T-cell (primary cell): ENCODE results near the gene AFF4. TPM values are rescaled to one million over a fixed set of nuclear protein-coding genes. Genes with fewer than 3 reads are reported as not detected.

ENCODE experiments used
- ATAC-seq, 4 experiments: fragments of 200-7000 bp in 3 of 4; fragments of 150-1000 bp in 1 of 4; cut with Tn5 transposase; replicated peaks in 1 of 4; 1 replicate in 3 of 4; 2 replicates in 1 of 4; pipeline ENCODE4 v1.10.0; 2021; ENCODE audit warnings: moderate library complexity in 3 of 4, mild to moderate bottlenecking in 2 of 4, moderate number of reproducible peaks in 1 of 4
- CTCF ChIA-PET, 2 donors: fragments of 300-600 bp; sonication (Branson Sonifier 250); formaldehyde crosslinking; loops; one replicate each; lab custom pipeline; 2022; ENCODE audit warnings: antibody characterized with exemption in 2 of 2; lab: Charles Lee
- POLR2A ChIA-PET, 2 donors: fragments of 300-600 bp; sonication (Branson Sonifier 250); formaldehyde crosslinking; loops; one replicate each; lab custom pipeline; 2022; ENCODE audit warnings: antibody characterized with exemption in 2 of 2; lab: Charles Lee
- DNase-seq, 35 experiments: peaks; one replicate each; pipeline versions ENCODE4 v3.0.0 to v3.0.0-alpha.2; 2013 to 2023
- H3K27ac ChIP-seq: one replicate; pipeline ENCODE4 v1.5.1; 2013; ENCODE audit warnings: low read length
- H3K27me3 ChIP-seq, 2 experiments: replicated peaks in 1 of 2; 1 replicate in 1 of 2; 2 replicates in 1 of 2; pipeline versions ENCODE4 v1.6.1 to v1.7.0; 2013; ENCODE audit warnings: low read length in 1 of 2, mixed read lengths in 1 of 2; ENCODE audit not compliant: control insufficient read depth in 2 of 2, insufficient read depth in 2 of 2; ENCODE audit errors: extremely low read depth in 1 of 2
- H3K36me3 ChIP-seq, 2 donors: 1 replicate in 1 of 2; 2 replicates in 1 of 2; pipeline versions ENCODE4 v1.6.1 to v1.7.0; 2013; ENCODE audit warnings: low read length in 1 of 2; ENCODE audit not compliant: control insufficient read depth in 2 of 2, insufficient read depth in 1 of 2; ENCODE audit errors: extremely low read depth in 1 of 2
- H3K4me1 ChIP-seq, 2 experiments: 1 replicate in 1 of 2; 2 replicates in 1 of 2; pipeline versions ENCODE4 v1.6.1 to v1.7.0; 2013; ENCODE audit warnings: low read length in 2 of 2, mixed read lengths in 1 of 2; ENCODE audit not compliant: insufficient read depth in 2 of 2, control insufficient read depth in 1 of 2; ENCODE audit errors: extremely low read depth in 1 of 2
- H3K4me3 ChIP-seq, 2 donors: 1 replicate in 1 of 2; 2 replicates in 1 of 2; pipeline versions ENCODE4 v1.5.1 to v1.7.0; 2013; ENCODE audit warnings: mild to moderate bottlenecking in 2 of 2, low read length in 1 of 2, moderate library complexity in 1 of 2; ENCODE audit not compliant: control insufficient read depth in 1 of 2; ENCODE audit errors: extremely low read depth in 1 of 2
- H3K9me3 ChIP-seq: 2 replicates; pipeline ENCODE4 v1.7.0; 2013
- H3K27ac Mint-ChIP-seq, 2 donors: one replicate each; pipeline ENCODE4 v1.8.0; 2020 to 2021; ENCODE audit warnings: mild to moderate bottlenecking in 2 of 2, mixed read lengths in 2 of 2
- H3K27me3 Mint-ChIP-seq, 2 donors: one replicate each; pipeline ENCODE4 v1.8.0; 2021 to 2022; ENCODE audit warnings: mixed read lengths in 2 of 2
- H3K36me3 Mint-ChIP-seq: one replicate; pipeline ENCODE4 v1.8.0; 2021; ENCODE audit warnings: mixed read lengths
- H3K4me1 Mint-ChIP-seq, 3 donors: one replicate each; pipeline ENCODE4 v1.8.0; 2020 to 2022; ENCODE audit warnings: mixed read lengths in 3 of 3, mild to moderate bottlenecking in 1 of 3
- H3K4me3 Mint-ChIP-seq, 3 donors: one replicate each; pipeline ENCODE4 v1.8.0; 2020 to 2022; ENCODE audit warnings: mild to moderate bottlenecking in 3 of 3, mixed read lengths in 3 of 3, moderate library complexity in 3 of 3
- H3K9me3 Mint-ChIP-seq, 3 donors: one replicate each; pipeline ENCODE4 v1.8.0; 2020 to 2022; ENCODE audit warnings: mixed read lengths in 3 of 3
- WGBS: methylation state at CpG from one replicate; pipeline ENCODE4 v1.1.5; 2013; ENCODE audit warnings: missing lambda C conversion rate; ENCODE audit not compliant: insufficient coverage; 5-methylcytosine and 5-hydroxymethylcytosine counted together
- total RNA-seq, 35 experiments: library from RNA in 6 of 35; stranded (reverse) in 6 of 35; fragments of 120-200 nt in 1 of 35; gene quantifications; one replicate each; pipeline versions ENCODE4 v1.2.1 to v1.2.4 and lab custom pipeline; 2013 to 2026

The AFF4 gene
- total RNA-seq, 5 donors from 2014 or later (not counting 1 experiment from before 2014, with no cell fraction given): 44.2 to 74.1 (median 53.0) TPM

DNA sequence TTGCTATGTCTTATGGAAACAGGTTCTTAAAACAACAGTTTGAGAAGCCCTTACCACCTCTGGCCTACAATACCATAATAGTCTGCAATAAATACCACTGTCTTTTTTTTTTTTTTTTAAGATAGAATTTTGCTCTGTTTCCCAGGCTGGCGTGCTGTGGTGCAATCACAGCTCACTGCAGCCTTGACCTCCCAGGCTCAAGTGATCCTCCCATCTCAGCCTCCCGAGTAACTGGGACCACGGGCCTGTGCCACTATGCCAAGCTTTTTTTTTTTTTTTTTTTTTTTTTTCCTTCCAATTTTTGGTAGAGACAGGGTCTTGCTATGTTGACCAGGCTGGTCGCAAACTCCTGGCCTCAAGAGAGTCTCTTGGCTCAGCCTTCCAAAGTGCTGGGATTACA is 37.0 kb downstream of the AFF4 start:
- CTCF ChIA-PET: interaction anchor here (0.6 kb wide), 2 partner anchors 10 to 171 kb away, joined by 4 to 5 read pairs; no protein-coding TSS in a partner anchor
- ATAC-seq (no peak), DNase-seq (no peak)
- Histone ChIP-seq H3K27me3 (no peaks in the 10 kb centered on the region), H3K36me3 (peaks cover 10 to 52% of the 10 kb centered on the region in 2 donors), H3K4me1 (no peaks in the 10 kb centered on the region), H3K27ac (no peak overlapping the region), H3K4me3 (no peak overlapping the region), H3K9me3 (no peaks in the 10 kb centered on the region)
- Mint-ChIP-seq H3K36me3 (peaks cover 63% of the 10 kb centered on the region), H3K9me3 (no peaks in the 10 kb centered on the region), H3K4me1 (peaks cover 16 to 29% (median 17%) of the 10 kb centered on the region in 3 donors), H3K27me3 (no peaks in the 10 kb centered on the region), H3K4me3 (no peak overlapping the region), H3K27ac (no peak overlapping the region)
- no CpG with 5 or more reads among the region's 4 CpGs for WGBS
- POLR2A ChIA-PET: interaction anchor here (0.6 to 0.7 kb wide), 4 partner anchors 15 to 1389 kb away, joined by 5 to 17 read pairs (median 5); partner anchors contain the start of gene AFF4 (in 1 of the 2)

DNA sequence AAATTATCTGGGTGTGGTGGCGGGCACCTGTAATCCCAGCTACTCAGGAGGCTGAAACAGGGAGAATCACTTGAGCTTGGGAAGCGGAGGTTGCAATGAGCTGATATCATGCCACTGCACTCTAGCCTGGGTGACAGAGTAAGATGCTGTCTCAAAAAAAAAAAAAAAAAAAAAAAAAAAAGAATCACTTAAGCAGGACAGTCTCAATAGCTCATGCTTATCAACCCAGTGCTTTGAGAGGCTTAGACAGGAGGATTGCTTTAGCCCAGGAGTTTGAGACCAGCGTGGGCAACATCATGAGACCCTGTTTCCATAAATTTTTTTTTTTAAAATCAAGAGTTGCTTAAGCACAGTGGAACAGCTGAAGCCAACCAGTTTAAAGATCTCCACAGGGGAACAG is 47.3 kb downstream of the AFF4 start:
- CTCF ChIA-PET: interaction anchor here (0.6 kb wide), 4 partner anchors 11 to 529 kb away, joined by 4 to 9 read pairs (median 6); no protein-coding TSS in a partner anchor
- POLR2A ChIA-PET: interaction anchor here in 1 of 2 donors (0.5 kb wide), 1 partner anchor 23 kb away, joined by 3 read pairs; no protein-coding TSS in a partner anchor
- Mint-ChIP-seq H3K27ac (no peak overlapping the region), H3K9me3 (no peaks in the 10 kb centered on the region), H3K27me3 (no peaks in the 10 kb centered on the region), H3K36me3 (peaks cover 30% of the 10 kb centered on the region), H3K4me1 (peaks cover 10 to 11% (median 10%) of the 10 kb centered on the region in 3 donors), H3K4me3 (no peak overlapping the region)
- Histone ChIP-seq H3K4me1 (no peaks in the 10 kb centered on the region), H3K27ac (no peak overlapping the region), H3K4me3 (no peak overlapping the region), H3K36me3 (peaks cover 0 to 54% of the 10 kb centered on the region in 2 donors), H3K27me3 (no peaks in the 10 kb centered on the region), H3K9me3 (no peaks in the 10 kb centered on the region)
- ATAC-seq (no peak), DNase-seq (no peak)
- 100% methylated on average over 1 of the region's 3 CpGs for WGBS

GRCh38 chr5:132915681-132916080 is 47.8 kb downstream of the AFF4 start:
- Histone ChIP-seq H3K9me3 (no peaks in the 10 kb centered on the region), H3K36me3 (peaks cover 0 to 55% of the 10 kb centered on the region in 2 donors), H3K27me3 (no peaks in the 10 kb centered on the region), H3K4me1 (no peaks in the 10 kb centered on the region), H3K4me3 (no peak overlapping the region), H3K27ac (no peak overlapping the region)
- CTCF ChIA-PET: interaction anchor here in 1 of 2 donors (0.6 kb wide), 1 partner anchor 11 kb away, joined by 9 read pairs; no protein-coding TSS in a partner anchor
- POLR2A ChIA-PET: interaction anchor here in 1 of 2 donors (0.5 kb wide), 1 partner anchor 24 kb away, joined by 3 read pairs; no protein-coding TSS in a partner anchor
- no peak for ATAC-seq
- 100% methylated on average over 1 of the region's 5 CpGs for WGBS
- H3K27me3 Mint-ChIP-seq: no peaks in the 10 kb centered on the region
- H3K9me3 Mint-ChIP-seq: no peaks in the 10 kb centered on the region
- H3K4me1 Mint-ChIP-seq: peaks cover 9 to 13% (median 9%) of the 10 kb centered on the region in 3 donors
- no peak overlapping the region for H3K4me3 Mint-ChIP-seq
- peaks cover 33% of the 10 kb centered on the region for H3K36me3 Mint-ChIP-seq
- H3K27ac Mint-ChIP-seq: no peak overlapping the region
- no peak for DNase-seq

DNA sequence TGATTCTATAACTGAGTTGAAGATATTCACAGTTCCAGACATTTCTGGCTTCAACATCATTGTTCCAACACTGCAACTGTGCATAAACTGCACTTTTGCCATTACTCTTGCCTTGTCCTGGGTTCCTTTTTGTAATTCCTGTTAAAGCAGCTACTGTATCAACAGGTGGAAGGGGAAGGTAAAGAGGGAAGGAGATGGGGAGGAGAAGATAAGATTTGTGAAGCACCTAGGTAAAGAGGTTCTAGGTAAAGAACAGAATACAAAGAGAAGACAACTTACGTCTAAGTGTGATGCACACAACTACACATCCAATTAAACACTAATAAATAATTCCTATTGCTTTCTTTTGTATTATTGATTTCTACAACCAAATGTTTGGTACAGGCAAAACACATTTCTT is 53.7 kb downstream of the AFF4 start:
- DNase-seq: no peak
- peaks cover 24 to 31% (median 25%) of the 10 kb centered on the region in 3 donors for H3K4me1 Mint-ChIP-seq
- no peaks in the 10 kb centered on the region for H3K4me1 ChIP-seq
- CTCF ChIA-PET: interaction anchor here in 1 of 2 donors (0.7 kb wide), 1 partner anchor 109 kb away, joined by 4 read pairs; no protein-coding TSS in a partner anchor
- H3K27me3 ChIP-seq: no peaks in the 10 kb centered on the region
- no peak for ATAC-seq
- no peak overlapping the region for H3K4me3 Mint-ChIP-seq
- H3K9me3 ChIP-seq: no peaks in the 10 kb centered on the region
- WGBS: no CpG with 5 or more reads among the region's 1 CpG
- peaks cover 49% of the 10 kb centered on the region for H3K36me3 Mint-ChIP-seq
- no peak overlapping the region for H3K27ac Mint-ChIP-seq
- POLR2A ChIA-PET: no interaction called here
- H3K4me3 ChIP-seq: no peak overlapping the region
- H3K9me3 Mint-ChIP-seq: no peaks in the 10 kb centered on the region
- no peak overlapping the region for H3K27ac ChIP-seq
- H3K27me3 Mint-ChIP-seq: no peaks in the 10 kb centered on the region
- H3K36me3 ChIP-seq: peaks cover 0 to 39% of the 10 kb centered on the region in 2 donors

- H3K36me3 ChIP-seq: peaks cover 0 to 31% of the 10 kb centered on the region in 2 donors
- Mint-ChIP-seq H3K4me1 (peaks cover 27 to 33% (median 29%) of the 10 kb centered on the region in 3 donors), H3K4me3 (no peak overlapping the region), H3K9me3 (no peaks in the 10 kb centered on the region), H3K36me3 (peaks cover 49% of the 10 kb centered on the region), H3K27ac (no peak overlapping the region), H3K27me3 (no peaks in the 10 kb centered on the region)
- WGBS: 100% methylated on average over 1 of the region's 2 CpGs
- H3K9me3 ChIP-seq: no peaks in the 10 kb centered on the region
- H3K4me3 ChIP-seq: no peak overlapping the region
- no peak overlapping the region for H3K27ac ChIP-seq
- CTCF ChIA-PET: interaction anchor here in 1 of 2 donors (0.5 to 0.8 kb wide), 3 partner anchors 53 to 1935 kb away, joined by 3 to 6 read pairs (median 4); no protein-coding TSS in a partner anchor
- POLR2A ChIA-PET: no interaction called here
- DNase-seq: no peak
- ATAC-seq: no peak
- H3K4me1 ChIP-seq: no peaks in the 10 kb centered on the region
- H3K27me3 ChIP-seq: no peaks in the 10 kb centered on the region
Measured at GRCh38 chr5:132907161-132907560, 56.3 kb downstream of the AFF4 start.

DNA sequence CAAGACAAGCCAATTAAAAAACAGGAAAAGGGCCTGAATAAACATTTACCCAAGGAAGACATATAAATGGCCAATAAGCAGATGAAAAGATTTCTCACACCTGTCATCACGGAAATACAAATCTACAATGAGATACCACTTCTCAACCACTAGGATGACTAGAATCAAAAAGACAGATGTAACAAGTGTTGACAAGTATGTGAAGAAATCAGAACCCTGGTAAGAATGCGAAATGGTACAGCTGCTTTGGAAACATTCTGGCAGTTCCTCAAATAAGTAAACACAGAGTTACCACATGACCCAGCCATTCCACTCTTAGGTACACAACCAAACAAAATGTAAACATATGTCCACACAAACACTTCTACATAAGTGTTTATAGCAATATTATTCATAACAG is 57.5 kb downstream of the AFF4 start:
- no peaks in the 10 kb centered on the region for H3K27me3 ChIP-seq
- no CpG with 5 or more reads among the region's 2 CpGs for WGBS
- ChIA-PET CTCF (interaction anchor here in 1 of 2 donors (0.5 kb wide), 1 partner anchor 86 kb away, joined by 5 read pairs; no protein-coding TSS in a partner anchor), POLR2A (no interaction called here)
- no peak overlapping the region for H3K4me3 Mint-ChIP-seq
- H3K4me3 ChIP-seq: no peak overlapping the region
- H3K4me1 Mint-ChIP-seq: peaks cover 24 to 29% (median 26%) of the 10 kb centered on the region in 3 donors
- peaks cover 0 to 25% of the 10 kb centered on the region in 2 donors for H3K36me3 ChIP-seq
- peaks cover 46% of the 10 kb centered on the region for H3K36me3 Mint-ChIP-seq
- no peaks in the 10 kb centered on the region for H3K4me1 ChIP-seq
- H3K27me3 Mint-ChIP-seq: no peaks in the 10 kb centered on the region
- no peak overlapping the region for H3K27ac Mint-ChIP-seq
- DNase-seq: no peak
- no peaks in the 10 kb centered on the region for H3K9me3 Mint-ChIP-seq
- H3K27ac ChIP-seq: no peak overlapping the region
- ATAC-seq: no peak
- H3K9me3 ChIP-seq: no peaks in the 10 kb centered on the region
